Panc1 (cell line): ENCODE measurements around the gene MYO5B.
"Not testable (repeated sequence)": the region's sequence is repeated elsewhere in the genome, so short reads cannot be mapped to it uniquely, and the experiment has no call there.

ENCODE experiments used
- POLR2AphosphoS5 ChIP-seq: IDR thresholded peaks from 2 replicates; pipeline ENCODE4 v1.6.1; 2012; ENCODE audit warnings: mild to moderate bottlenecking, low read depth, low read length, moderate library complexity
- TF ChIP-seq, protein P1 (sequence below): fragments of 450-650 bp; IDR thresholded peaks from 2 replicates; pipeline ENCODE4 v1.5.1; 2017; ENCODE audit warnings: mild to moderate bottlenecking
- TF ChIP-seq, protein P2 (sequence below), 2 experiments: IDR thresholded peaks; 2 replicates each; pipeline ENCODE4 v1.6.1; 2011 to 2012; ENCODE audit warnings: low read depth in 2 of 2, control low read depth in 1 of 2, low read length in 1 of 2, mild to moderate bottlenecking in 1 of 2, moderate library complexity in 1 of 2; ENCODE audit not compliant: insufficient read depth in 1 of 2

GRCh38 chr18:49789560-49790134 lies 405.3 kb downstream of the MYO5B start:
- TF ChIP-seq, protein P1, sequence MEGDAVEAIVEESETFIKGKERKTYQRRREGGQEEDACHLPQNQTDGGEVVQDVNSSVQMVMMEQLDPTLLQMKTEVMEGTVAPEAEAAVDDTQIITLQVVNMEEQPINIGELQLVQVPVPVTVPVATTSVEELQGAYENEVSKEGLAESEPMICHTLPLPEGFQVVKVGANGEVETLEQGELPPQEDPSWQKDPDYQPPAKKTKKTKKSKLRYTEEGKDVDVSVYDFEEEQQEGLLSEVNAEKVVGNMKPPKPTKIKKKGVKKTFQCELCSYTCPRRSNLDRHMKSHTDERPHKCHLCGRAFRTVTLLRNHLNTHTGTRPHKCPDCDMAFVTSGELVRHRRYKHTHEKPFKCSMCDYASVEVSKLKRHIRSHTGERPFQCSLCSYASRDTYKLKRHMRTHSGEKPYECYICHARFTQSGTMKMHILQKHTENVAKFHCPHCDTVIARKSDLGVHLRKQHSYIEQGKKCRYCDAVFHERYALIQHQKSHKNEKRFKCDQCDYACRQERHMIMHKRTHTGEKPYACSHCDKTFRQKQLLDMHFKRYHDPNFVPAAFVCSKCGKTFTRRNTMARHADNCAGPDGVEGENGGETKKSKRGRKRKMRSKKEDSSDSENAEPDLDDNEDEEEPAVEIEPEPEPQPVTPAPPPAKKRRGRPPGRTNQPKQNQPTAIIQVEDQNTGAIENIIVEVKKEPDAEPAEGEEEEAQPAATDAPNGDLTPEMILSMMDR, result not testable (repeated sequence)
- TF ChIP-seq POLR2AphosphoS5, result not testable (repeated sequence)
- TF ChIP-seq, protein P2, sequence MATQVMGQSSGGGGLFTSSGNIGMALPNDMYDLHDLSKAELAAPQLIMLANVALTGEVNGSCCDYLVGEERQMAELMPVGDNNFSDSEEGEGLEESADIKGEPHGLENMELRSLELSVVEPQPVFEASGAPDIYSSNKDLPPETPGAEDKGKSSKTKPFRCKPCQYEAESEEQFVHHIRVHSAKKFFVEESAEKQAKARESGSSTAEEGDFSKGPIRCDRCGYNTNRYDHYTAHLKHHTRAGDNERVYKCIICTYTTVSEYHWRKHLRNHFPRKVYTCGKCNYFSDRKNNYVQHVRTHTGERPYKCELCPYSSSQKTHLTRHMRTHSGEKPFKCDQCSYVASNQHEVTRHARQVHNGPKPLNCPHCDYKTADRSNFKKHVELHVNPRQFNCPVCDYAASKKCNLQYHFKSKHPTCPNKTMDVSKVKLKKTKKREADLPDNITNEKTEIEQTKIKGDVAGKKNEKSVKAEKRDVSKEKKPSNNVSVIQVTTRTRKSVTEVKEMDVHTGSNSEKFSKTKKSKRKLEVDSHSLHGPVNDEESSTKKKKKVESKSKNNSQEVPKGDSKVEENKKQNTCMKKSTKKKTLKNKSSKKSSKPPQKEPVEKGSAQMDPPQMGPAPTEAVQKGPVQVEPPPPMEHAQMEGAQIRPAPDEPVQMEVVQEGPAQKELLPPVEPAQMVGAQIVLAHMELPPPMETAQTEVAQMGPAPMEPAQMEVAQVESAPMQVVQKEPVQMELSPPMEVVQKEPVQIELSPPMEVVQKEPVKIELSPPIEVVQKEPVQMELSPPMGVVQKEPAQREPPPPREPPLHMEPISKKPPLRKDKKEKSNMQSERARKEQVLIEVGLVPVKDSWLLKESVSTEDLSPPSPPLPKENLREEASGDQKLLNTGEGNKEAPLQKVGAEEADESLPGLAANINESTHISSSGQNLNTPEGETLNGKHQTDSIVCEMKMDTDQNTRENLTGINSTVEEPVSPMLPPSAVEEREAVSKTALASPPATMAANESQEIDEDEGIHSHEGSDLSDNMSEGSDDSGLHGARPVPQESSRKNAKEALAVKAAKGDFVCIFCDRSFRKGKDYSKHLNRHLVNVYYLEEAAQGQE (IDR thresholded peaks at IDR 0.05; ENCODE audit: insufficient read depth in 1 of 2, low read depth in 2 of 2, low read length in 1 of 2), result not testable (repeated sequence)
